ES-I3 (cell line): ENCODE results near the gene STK11.

Source experiments
- H3K36me3 ChIP-seq: 2 replicates; pipeline ENCODE4 v1.6.1; 2013; ENCODE audit warnings: mild to moderate bottlenecking, low read length, control low read depth, moderate library complexity; ENCODE audit not compliant: insufficient read depth
- H3K4me1 ChIP-seq: 2 replicates; pipeline ENCODE4 v1.6.1; 2013; ENCODE audit warnings: mild to moderate bottlenecking, control low read depth, low read length; ENCODE audit not compliant: insufficient read depth
- H3K9ac ChIP-seq: 2 replicates; pipeline ENCODE4 v1.6.1; 2013; ENCODE audit warnings: low read depth, mild to moderate bottlenecking, low read length, moderate library complexity
- H3K9me3 ChIP-seq: 2 replicates; pipeline ENCODE4 v1.6.1; 2013; ENCODE audit warnings: mild to moderate bottlenecking, low read length, moderate library complexity; ENCODE audit not compliant: control insufficient read depth, insufficient read depth

Gene STK11

GRCh38 chr19:1249298-1249989, 43.9 kb downstream of the STK11 start:
- Histone ChIP-seq H3K9ac (peak overlapping the region; percentile 90), H3K9me3 (no peaks in the 10 kb centered on the region), H3K4me1 (peaks cover 10% of the 10 kb centered on the region; the same call in 1 of the 2 replicates), H3K36me3 (peaks cover 16% of the 10 kb centered on the region)

DNA sequence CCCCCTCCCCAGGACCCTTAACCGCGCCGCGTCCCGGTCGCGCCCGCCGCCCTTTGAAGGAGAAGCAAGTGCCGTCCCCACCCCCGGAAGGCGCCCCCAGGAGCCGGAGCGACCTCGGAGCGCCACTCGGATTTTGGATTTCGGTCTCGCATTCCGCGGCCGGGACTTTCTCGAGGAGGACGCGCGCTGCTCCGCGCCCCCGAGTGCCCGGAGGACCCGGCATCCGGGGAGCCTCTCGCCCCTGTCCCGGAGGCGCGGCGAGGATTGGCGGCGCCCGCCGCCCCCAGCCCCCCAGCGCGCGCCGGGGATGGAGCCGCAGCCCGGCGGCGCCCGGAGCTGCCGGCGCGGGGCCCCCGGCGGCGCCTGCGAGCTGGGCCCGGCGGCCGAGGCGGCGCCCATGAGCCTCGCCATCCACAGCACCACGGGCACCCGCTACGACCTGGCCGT, 44.4 kb downstream of the STK11 start:
- Histone ChIP-seq H3K36me3 (peaks cover 22% of the 10 kb centered on the region), H3K4me1 (peaks cover 6% of the 10 kb centered on the region; the same call in 1 of the 2 replicates), H3K9me3 (no peaks in the 10 kb centered on the region), H3K9ac (peak overlapping the region; percentile 90)

DNA sequence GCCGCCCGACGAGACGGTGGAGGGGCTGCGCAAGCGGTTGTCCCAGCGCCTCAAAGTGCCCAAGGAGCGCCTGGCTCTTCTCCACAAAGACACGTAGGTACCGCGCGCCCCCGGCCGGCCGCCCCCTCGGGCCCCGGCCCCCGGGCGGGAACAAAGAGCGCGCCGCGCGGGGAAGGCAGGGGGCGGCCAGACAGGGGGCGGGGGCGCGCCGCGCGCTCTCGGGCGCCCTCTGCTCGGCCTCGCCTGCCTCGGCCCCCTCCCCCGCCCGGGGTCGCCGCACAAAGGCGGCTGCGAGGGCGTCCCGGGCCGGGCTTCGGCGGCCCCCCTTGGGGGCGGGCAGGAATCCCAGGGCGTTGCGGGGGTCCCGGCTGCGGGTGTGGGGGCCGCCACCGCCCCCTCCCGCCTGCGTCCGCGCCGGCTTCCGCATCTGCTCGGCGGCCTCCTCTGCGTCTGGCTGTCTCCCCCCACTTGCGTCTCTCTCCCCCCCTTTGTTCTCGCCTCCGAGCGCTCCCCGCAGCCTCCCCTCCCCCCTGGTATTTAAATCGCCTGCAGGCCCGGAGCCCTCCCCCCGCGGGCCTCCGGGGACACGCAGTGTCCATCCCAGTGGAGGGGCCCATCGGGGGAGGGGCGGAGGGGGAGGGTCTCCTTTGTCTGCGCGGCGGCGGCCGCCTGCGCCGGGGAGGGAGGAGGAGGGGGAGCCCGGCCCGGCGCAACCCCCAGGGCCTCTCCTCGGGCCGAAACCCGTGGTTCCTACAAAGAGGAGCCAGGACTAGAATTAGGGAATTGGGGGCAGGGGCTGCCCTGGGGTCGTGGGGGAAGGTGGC, 45.1 kb downstream of the STK11 start:
- Histone ChIP-seq H3K36me3 (peaks cover 27% of the 10 kb centered on the region), H3K9ac (peak overlapping the region; percentile 90), H3K4me1 (peaks cover 6% of the 10 kb centered on the region; the same call in 1 of the 2 replicates), H3K9me3 (no peaks in the 10 kb centered on the region)

GRCh38 chr19:1251330-1252220, 46.0 kb downstream of the STK11 start:
- Histone ChIP-seq H3K9ac (peak overlapping the region; percentile 90), H3K36me3 (peaks cover 31% of the 10 kb centered on the region)

DNA sequence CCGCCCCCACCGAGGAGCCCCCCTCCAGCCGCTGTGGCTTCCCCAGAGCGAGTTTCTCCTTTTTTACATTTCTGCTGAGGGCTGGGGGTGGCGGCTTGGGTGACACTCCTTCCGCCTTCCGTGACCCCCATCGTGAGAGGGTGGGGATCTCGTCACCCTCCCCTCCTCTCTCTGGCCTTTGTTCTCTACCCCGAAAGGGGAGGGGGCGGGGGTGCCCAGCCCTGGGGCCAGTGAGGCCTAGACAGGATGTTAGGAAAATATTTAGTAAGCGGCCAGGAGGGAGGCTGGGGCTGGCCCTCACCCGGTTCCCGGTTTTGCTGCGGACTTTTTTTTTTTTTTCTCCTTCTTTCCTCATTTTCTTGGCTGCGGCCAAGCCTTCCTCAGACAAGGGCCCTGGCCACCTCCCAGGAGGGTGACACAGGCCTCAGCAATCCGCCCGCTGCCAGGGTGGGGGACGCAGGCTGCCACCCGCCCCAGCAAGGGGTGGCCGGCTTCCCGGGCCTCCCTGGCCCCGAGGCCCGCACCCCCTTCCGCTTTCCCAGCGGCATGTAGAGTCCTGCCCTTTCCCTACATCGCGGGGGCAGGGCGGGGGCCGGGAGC, 46.7 kb downstream of the STK11 start:
- Histone ChIP-seq H3K36me3 (peaks cover 31% of the 10 kb centered on the region), H3K4me1 (peaks cover 4% of the 10 kb centered on the region; the same call in 1 of the 2 replicates), H3K9ac (peak overlapping the region; percentile 90)

More at GRCh38 chr19:1251330-1252220, 46.0 kb downstream of the STK11 start:
- peaks cover 4% of the 10 kb centered on the region; the same call in 1 of the 2 replicates for H3K4me1 ChIP-seq
- no peaks in the 10 kb centered on the region for H3K9me3 ChIP-seq

DNA sequence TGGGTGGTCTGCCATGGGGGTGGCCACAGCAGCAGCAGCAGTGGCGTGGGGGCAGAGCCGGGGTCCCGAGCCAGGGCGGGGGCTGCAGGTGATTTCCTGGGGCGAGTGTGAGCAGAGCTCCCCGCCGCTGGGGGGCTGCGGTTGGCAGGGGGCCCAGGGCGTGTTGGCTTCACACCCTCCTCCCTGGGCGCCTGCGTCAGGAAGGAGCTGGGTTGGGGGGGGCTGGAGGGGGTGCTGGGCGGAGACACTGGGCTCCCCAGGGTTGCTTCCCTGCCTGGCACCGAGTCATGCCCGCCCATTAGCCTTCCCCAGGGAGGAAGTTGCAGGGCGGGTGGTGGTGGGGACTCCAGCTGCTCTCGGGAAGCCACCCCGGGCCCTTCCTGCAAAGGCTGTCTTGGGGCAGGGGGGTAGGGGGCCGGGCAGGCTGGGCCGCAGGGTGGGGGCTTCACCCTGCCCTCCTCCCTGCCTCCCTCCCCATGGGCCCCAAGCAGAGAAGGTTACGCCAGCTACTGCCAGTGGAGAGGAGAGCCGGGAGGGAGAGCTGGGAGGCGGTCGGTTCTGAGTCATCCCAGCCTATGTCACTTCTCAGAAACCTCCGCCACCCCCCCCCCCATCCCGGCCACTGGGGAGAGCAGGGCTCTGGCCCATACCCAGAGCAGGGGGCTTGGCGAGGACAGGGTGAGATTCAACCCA, 47.4 kb downstream of the STK11 start:
- Histone ChIP-seq H3K9me3 (no peaks in the 10 kb centered on the region), H3K9ac (peak overlapping the region; percentile 90; the same call in 1 of the 2 replicates), H3K36me3 (peaks cover 31% of the 10 kb centered on the region), H3K4me1 (peaks cover 4% of the 10 kb centered on the region; the same call in 1 of the 2 replicates)

More for the DNA sequence above, 46.7 kb downstream of the STK11 start:
- H3K9me3 ChIP-seq: no peaks in the 10 kb centered on the region

- H3K9ac ChIP-seq: no peak overlapping the region; the same call in 1 of the 2 replicates
- peaks cover 4% of the 10 kb centered on the region; the same call in 1 of the 2 replicates for H3K4me1 ChIP-seq
- H3K9me3 ChIP-seq: no peaks in the 10 kb centered on the region
- peaks cover 31% of the 10 kb centered on the region for H3K36me3 ChIP-seq
Observed at GRCh38 chr19:1253514-1254080, 48.0 kb downstream of the STK11 start.

DNA sequence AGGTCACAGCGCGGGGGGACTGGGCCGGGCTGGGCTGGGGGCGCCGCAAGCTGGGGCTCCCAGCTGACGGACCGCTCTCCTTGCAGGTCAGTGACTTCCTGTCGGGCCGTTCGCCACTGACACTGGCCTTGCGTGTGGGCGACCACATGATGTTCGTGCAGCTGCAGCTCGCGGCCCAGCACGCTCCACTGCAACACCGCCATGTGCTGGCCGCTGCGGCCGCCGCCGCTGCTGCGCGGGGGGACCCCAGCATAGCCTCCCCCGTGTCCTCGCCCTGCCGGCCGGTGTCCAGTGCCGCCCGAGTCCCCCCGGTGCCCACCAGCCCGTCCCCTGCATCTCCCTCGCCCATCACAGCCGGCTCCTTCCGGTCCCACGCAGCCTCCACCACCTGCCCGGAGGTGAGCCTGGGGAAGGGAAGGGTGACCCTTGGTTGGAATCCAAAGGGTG, 48.5 kb downstream of the STK11 start:
- Histone ChIP-seq H3K9ac (no peak overlapping the region), H3K9me3 (no peaks in the 10 kb centered on the region), H3K4me1 (peaks cover 4% of the 10 kb centered on the region; the same call in 1 of the 2 replicates), H3K36me3 (peaks cover 31% of the 10 kb centered on the region)

GRCh38 chr19:1254530-1255185, 49.1 kb downstream of the STK11 start:
- Histone ChIP-seq H3K36me3 (peaks cover 31% of the 10 kb centered on the region), H3K9ac (no peak overlapping the region), H3K4me1 (peaks cover 7% of the 10 kb centered on the region; the same call in 1 of the 2 replicates), H3K9me3 (no peaks in the 10 kb centered on the region)

DNA sequence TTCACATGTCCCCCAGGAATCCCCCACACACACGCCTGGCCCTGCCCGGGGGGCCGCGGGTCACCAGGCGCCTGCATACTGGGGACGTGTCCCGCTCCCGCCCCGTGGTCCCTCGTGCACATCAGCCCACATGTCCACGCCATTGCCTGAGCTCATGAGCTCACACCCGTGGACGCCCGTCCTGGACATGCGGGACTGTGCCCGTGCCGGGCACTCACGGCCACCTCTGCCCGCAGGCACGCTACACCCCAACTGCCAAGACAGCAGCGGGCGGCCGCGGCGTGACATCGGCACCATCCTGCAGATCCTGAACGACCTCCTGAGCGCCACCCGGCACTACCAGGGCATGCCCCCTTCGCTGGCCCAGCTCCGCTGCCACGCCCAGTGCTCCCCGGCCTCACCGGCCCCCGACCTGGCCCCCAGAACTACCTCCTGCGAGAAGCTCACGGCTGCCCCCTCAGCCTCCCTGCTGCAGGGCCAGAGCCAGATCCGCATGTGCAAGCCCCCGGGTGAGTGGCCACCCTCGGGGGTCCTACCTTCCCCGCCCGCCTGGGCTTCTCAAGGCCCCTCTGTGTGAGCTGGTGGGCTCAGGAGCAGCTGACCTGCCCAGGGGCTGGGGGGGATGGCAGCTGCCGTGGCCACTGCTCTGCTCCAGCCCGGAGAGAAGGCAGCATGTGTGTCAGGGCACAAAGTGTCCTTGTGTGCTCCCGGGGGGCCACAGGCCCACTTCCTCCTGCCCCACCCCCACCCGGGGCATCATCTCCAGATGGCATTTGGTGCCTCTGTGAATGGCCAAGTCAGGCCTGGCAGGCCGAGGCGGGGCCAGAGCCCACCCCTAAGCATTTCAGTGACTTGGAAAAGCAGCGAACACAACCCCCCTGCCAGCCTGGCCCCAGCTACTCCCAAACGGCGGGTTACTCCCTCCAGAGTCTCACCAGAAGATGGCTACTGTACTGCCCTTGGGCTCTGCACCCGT, 49.9 kb downstream of the STK11 start:
- Histone ChIP-seq H3K9me3 (no peaks in the 10 kb centered on the region), H3K4me1 (peaks cover 12% of the 10 kb centered on the region; the same call in 1 of the 2 replicates), H3K9ac (no peak overlapping the region), H3K36me3 (peaks cover 31% of the 10 kb centered on the region)

GRCh38 chr19:1256646-1257474, 51.3 kb downstream of the STK11 start:
- no peak overlapping the region for H3K9ac ChIP-seq
- peaks cover 12% of the 10 kb centered on the region; the same call in 1 of the 2 replicates for H3K4me1 ChIP-seq
- H3K36me3 ChIP-seq: peaks cover 27% of the 10 kb centered on the region
- H3K9me3 ChIP-seq: no peaks in the 10 kb centered on the region
